GM10248 (cell line): ENCODE measurements around the gene EPM2AIP1.
"Not testable (repeated sequence)": the region's sequence is repeated elsewhere in the genome, so short reads cannot be mapped to it uniquely, and the experiment has no call there.

Experiments used
- CTCF ChIA-PET: fragments of 300-600 bp; sonication (Branson Sonifier 250); formaldehyde crosslinking; extraction: SDS; loops from one replicate; lab custom pipeline; 2021; ENCODE audit warnings: antibody characterized with exemption; lab: Yijun Ruan, JAX
- POLR2A ChIA-PET: fragments of 350-650 bp; sonication (Branson Sonifier 250); formaldehyde crosslinking; extraction: SDS; loops from one replicate; lab custom pipeline; 2020; ENCODE audit warnings: antibody characterized with exemption; lab: Yijun Ruan, JAX
- DNase-seq: peaks from one replicate; pipeline ENCODE4 v3.0.0; 2012; ENCODE audit errors: extremely low spot score
- CTCF ChIP-seq: IDR thresholded peaks from 2 replicates; pipeline ENCODE4 v1.5.1; 2012; ENCODE audit warnings: mild to moderate bottlenecking, low read depth; ENCODE audit errors: extremely low read depth, missing control alignments, control extremely low read depth

Gene EPM2AIP1

GRCh38 chr3:36969540-36970432 lies 23.1 kb downstream of the EPM2AIP1 start:
- TF ChIP-seq CTCF = no peak
- ChIA-PET POLR2A (interaction anchor here (1.1 to 1.2 kb wide), 2 partner anchors 21 to 23 kb away, joined by 3 to 7 read pairs; partner anchors contain the start of genes EPM2AIP1 and MLH1), CTCF (interaction anchor here (1.1 to 7.5 kb wide), 7 partner anchors 11 to 101 kb away, joined by 3 to 83 read pairs (median 4); partner anchors contain the start of genes EPM2AIP1 and MLH1)
- DNase-seq = peak; percentile 82

GRCh38 chr3:36969085-36969484 lies 23.8 kb downstream of the EPM2AIP1 start:
- DNase-seq = no peak
- no peak for TF ChIP-seq CTCF
- ChIA-PET CTCF (interaction anchor here (0.6 to 7.5 kb wide), 7 partner anchors 10 to 100 kb away, joined by 3 to 83 read pairs (median 4); partner anchors contain the start of genes EPM2AIP1 and MLH1), POLR2A (interaction anchor here (1.2 kb wide), 1 partner anchor 24 kb away, joined by 7 read pairs; the partner anchor contains the start of genes EPM2AIP1 and MLH1)

GRCh38 chr3:36965440-36965839 lies 27.5 kb downstream of the EPM2AIP1 start:
- ChIA-PET POLR2A (no interaction called here), CTCF (interaction anchor here (1.0 to 1.4 kb wide), 3 partner anchors 8 to 27 kb away, joined by 3 to 6 read pairs (median 4); partner anchors contain the start of genes EPM2AIP1 and MLH1)
- DNase-seq = no peak
- TF ChIP-seq CTCF = no peak

- no peak for DNase-seq
- no peak for TF ChIP-seq CTCF
- CTCF ChIA-PET = no interaction called here
- POLR2A ChIA-PET = no interaction called here
These were observed 28.1 kb downstream of the EPM2AIP1 start for GRCh38 chr3:36964817-36965216.

- CTCF ChIA-PET = interaction anchor here (1.1 kb wide), 1 partner anchor 9 kb away, joined by 3 read pairs; no protein-coding TSS in a partner anchor
- TF ChIP-seq CTCF = no peak
- no peak for DNase-seq
- POLR2A ChIA-PET = no interaction called here
These were observed 28.6 kb downstream of the EPM2AIP1 start for GRCh38 chr3:36964331-36964730.

- DNase-seq, POLR2A ChIA-PET: not testable (repeated sequence)
- CTCF ChIA-PET = interaction anchor here (1.0 kb wide), 1 partner anchor 55 kb away, joined by 3 read pairs; no protein-coding TSS in a partner anchor
These were observed 29.9 kb downstream of the EPM2AIP1 start for GRCh38 chr3:36963008-36963407.

- POLR2A ChIA-PET = no interaction called here
- CTCF ChIA-PET = interaction anchor here (0.8 to 5.6 kb wide), 11 partner anchors 12 to 168 kb away, joined by 3 to 83 read pairs (median 26); no protein-coding TSS in a partner anchor
- TF ChIP-seq CTCF = no peak
- DNase-seq = no peak
These were observed 32.4 kb downstream of the EPM2AIP1 start for GRCh38 chr3:36960502-36960901.
